Osteoblast (primary cell): ENCODE data around the gene ELMO1. TPM values are rescaled to one million over a fixed set of nuclear protein-coding genes. Genes with fewer than 3 reads are reported as not detected.

Experiments
- DNase-seq: peaks from one replicate; pipeline ENCODE4 v3.0.0; 2011; ENCODE audit warnings: low spot score, mixed read lengths; ENCODE audit not compliant: insufficient read length; ENCODE audit errors: missing footprints
- H2AFZ ChIP-seq: 2 replicates; pipeline ENCODE4 v1.6.0; 2011; ENCODE audit warnings: mild to moderate bottlenecking, low read length
- H3K27ac ChIP-seq: 2 replicates; pipeline ENCODE4 v1.5.1; 2011; ENCODE audit warnings: mild to moderate bottlenecking, low read depth, low read length, moderate library complexity
- H3K27me3 ChIP-seq: 2 replicates; pipeline ENCODE4 v1.6.0; 2012; ENCODE audit warnings: mild to moderate bottlenecking, control low read depth, inconsistent platforms, low read length, moderate library complexity; ENCODE audit not compliant: insufficient read depth
- H3K36me3 ChIP-seq: 2 replicates; pipeline ENCODE4 v1.5.1; 2011; ENCODE audit warnings: mild to moderate bottlenecking, low read length, control low read depth, moderate library complexity; ENCODE audit not compliant: insufficient read depth
- H3K4me1 ChIP-seq: 2 replicates; pipeline ENCODE4 v1.5.1; 2011; ENCODE audit warnings: mild to moderate bottlenecking, low read length, control low read depth, moderate library complexity; ENCODE audit not compliant: insufficient read depth
- H3K4me2 ChIP-seq: 2 replicates; pipeline ENCODE4 v1.6.0; 2011; ENCODE audit warnings: mild to moderate bottlenecking, low read length; ENCODE audit not compliant: insufficient read depth
- H3K4me3 ChIP-seq: fragments of 200-600 bp; sonication (generic); 3 replicates; pipeline ENCODE4 v1.5.1; 2012; ENCODE audit warnings: mild to moderate bottlenecking, low read length, inconsistent platforms; ENCODE audit not compliant: insufficient read depth
- H3K79me2 ChIP-seq: 2 replicates; pipeline ENCODE4 v1.6.0; 2012; ENCODE audit warnings: mild to moderate bottlenecking, low read length, control low read depth, inconsistent platforms; ENCODE audit not compliant: insufficient read depth
- H3K9me3 ChIP-seq: 2 replicates; pipeline ENCODE4 v1.5.1; 2011; ENCODE audit warnings: low read depth, low read length, control low read depth
- H4K20me1 ChIP-seq: 2 replicates; pipeline ENCODE4 v1.6.0; 2012; ENCODE audit warnings: mild to moderate bottlenecking, low read length, control low read depth; ENCODE audit not compliant: insufficient read depth
- CTCF ChIP-seq: IDR thresholded peaks from 2 replicates; pipeline ENCODE4 v1.5.1; 2011; ENCODE audit warnings: mild to moderate bottlenecking, low read depth, low read length, moderate library complexity; ENCODE audit errors: extremely low read depth
- total RNA-seq: library from RNA; depleted of rRNA; stranded (reverse); fragments of >200 nt; gene quantifications from 2 replicates; pipeline ENCODE4 v1.2.3, GENCODE V29; 2012

The ELMO1 gene
- total RNA-seq, 1 donor = 2.2 TPM

- TF ChIP-seq CTCF = no peak
- DNase-seq = no peak
- Histone ChIP-seq H2AFZ (no peak overlapping the region), H3K9me3 (no peaks in the 10 kb centered on the region), H3K27me3 (no peaks in the 10 kb centered on the region), H4K20me1 (no peaks in the 10 kb centered on the region), H3K36me3 (no peaks in the 10 kb centered on the region), H3K4me2 (no peak overlapping the region), H3K4me3 (no peak overlapping the region), H3K27ac (no peak overlapping the region), H3K4me1 (no peaks in the 10 kb centered on the region), H3K79me2 (no peaks in the 10 kb centered on the region)
Observed at GRCh38 chr7:36906956-36907635, 541.6 kb downstream of the ELMO1 start.

- Histone ChIP-seq H3K79me2 (no peaks in the 10 kb centered on the region), H4K20me1 (no peaks in the 10 kb centered on the region), H3K9me3 (no peaks in the 10 kb centered on the region), H3K4me2 (no peak overlapping the region), H3K27me3 (no peaks in the 10 kb centered on the region), H3K27ac (no peak overlapping the region), H2AFZ (no peak overlapping the region), H3K36me3 (no peaks in the 10 kb centered on the region), H3K4me1 (no peaks in the 10 kb centered on the region), H3K4me3 (no peak overlapping the region)
- TF ChIP-seq CTCF = no peak
- no peak for DNase-seq
Observed at GRCh38 chr7:36906448-36906847, 542.2 kb downstream of the ELMO1 start.

GRCh38 chr7:36905841-36906240 lies 542.8 kb downstream of the ELMO1 start:
- no peak overlapping the region for H3K4me2 ChIP-seq
- H2AFZ ChIP-seq = no peak overlapping the region
- H3K27me3 ChIP-seq = no peaks in the 10 kb centered on the region
- no peaks in the 10 kb centered on the region for H4K20me1 ChIP-seq
- H3K4me1 ChIP-seq = no peaks in the 10 kb centered on the region
- DNase-seq = no peak
- no peak for TF ChIP-seq CTCF
- H3K9me3 ChIP-seq = no peaks in the 10 kb centered on the region
- no peaks in the 10 kb centered on the region for H3K79me2 ChIP-seq
- H3K27ac ChIP-seq = no peak overlapping the region
- no peak overlapping the region for H3K4me3 ChIP-seq
- H3K36me3 ChIP-seq = no peaks in the 10 kb centered on the region

- no peaks in the 10 kb centered on the region for H3K9me3 ChIP-seq
- no peak overlapping the region for H3K4me3 ChIP-seq
- H3K4me2 ChIP-seq = no peak overlapping the region
- no peaks in the 10 kb centered on the region for H3K79me2 ChIP-seq
- H4K20me1 ChIP-seq = no peaks in the 10 kb centered on the region
- no peaks in the 10 kb centered on the region for H3K36me3 ChIP-seq
- no peak overlapping the region for H2AFZ ChIP-seq
- no peak overlapping the region for H3K27ac ChIP-seq
- no peaks in the 10 kb centered on the region for H3K4me1 ChIP-seq
- DNase-seq = no peak
- TF ChIP-seq CTCF = no peak
- no peaks in the 10 kb centered on the region for H3K27me3 ChIP-seq
Observed at GRCh38 chr7:36904802-36905201, 543.9 kb downstream of the ELMO1 start.
